ENCODE results near the gene LRRC8D.

LRRC8D gene

GRCh38 chr1:89807983-89808382 is 12.8 kb upstream of the LRRC8D start:
- no peak for DNase-seq

- no peak for DNase-seq
Observed at GRCh38 chr1:89808441-89809117, 12.3 kb upstream of the LRRC8D start.

- no peak for DNase-seq
Observed at GRCh38 chr1:89809556-89809955, 11.3 kb upstream of the LRRC8D start.

GRCh38 chr1:89810302-89810701 is 10.5 kb upstream of the LRRC8D start:
- no peak for DNase-seq

GRCh38 chr1:89810880-89811279 is 10.0 kb upstream of the LRRC8D start:
- no peak for DNase-seq

- DNase-seq = no peak
Observed at GRCh38 chr1:89812992-89813391, 7.8 kb upstream of the LRRC8D start.

GRCh38 chr1:89815040-89815439 is 5.8 kb upstream of the LRRC8D start:
- no peak for DNase-seq

- DNase-seq = no peak
Observed at GRCh38 chr1:89815611-89816010, 5.2 kb upstream of the LRRC8D start.

- DNase-seq = no peak
Observed at GRCh38 chr1:89816366-89816765, 4.5 kb upstream of the LRRC8D start.

GRCh38 chr1:89821322-89822108 is 683 bp downstream of the LRRC8D start:
- DNase-seq = no peak

GRCh38 chr1:89822109-89822962 is 1.5 kb downstream of the LRRC8D start:
- DNase-seq = no peak

GRCh38 chr1:89822999-89823628 is 2.3 kb downstream of the LRRC8D start:
- DNase-seq = no peak

GRCh38 chr1:89823679-89824292 is 3.0 kb downstream of the LRRC8D start:
- DNase-seq = no peak

GRCh38 chr1:89826594-89826993 is 5.8 kb downstream of the LRRC8D start:
- no peak for DNase-seq

- no peak for DNase-seq
Observed at GRCh38 chr1:89827330-89827729, 6.5 kb downstream of the LRRC8D start.

GRCh38 chr1:89827902-89828301 is 7.1 kb downstream of the LRRC8D start:
- no peak for DNase-seq

GRCh38 chr1:89829186-89829585 is 8.4 kb downstream of the LRRC8D start:
- DNase-seq = no peak

GRCh38 chr1:89831462-89832120 is 10.8 kb downstream of the LRRC8D start:
- no peak for DNase-seq

GRCh38 chr1:89832496-89833127 is 11.8 kb downstream of the LRRC8D start:
- no peak for DNase-seq

- no peak for DNase-seq
Observed at GRCh38 chr1:89833183-89834082, 12.6 kb downstream of the LRRC8D start.

Data from SHP77 treated with DMSO at 0.1 percent for 48 hours (cell line).